ENCODE data around the gene CDK2AP2. TPM values are rescaled to one million over a fixed set of nuclear protein-coding genes. Genes with fewer than 3 reads are reported as not detected.
"Not testable (repeated sequence)": the region's sequence is repeated elsewhere in the genome, so short reads cannot be mapped to it uniquely, and the experiment has no call there.

Gene CDK2AP2
- total and polyA plus RNA-seq, 8 donors: 27.1 to 65.6 (median 38.2) TPM

DNA sequence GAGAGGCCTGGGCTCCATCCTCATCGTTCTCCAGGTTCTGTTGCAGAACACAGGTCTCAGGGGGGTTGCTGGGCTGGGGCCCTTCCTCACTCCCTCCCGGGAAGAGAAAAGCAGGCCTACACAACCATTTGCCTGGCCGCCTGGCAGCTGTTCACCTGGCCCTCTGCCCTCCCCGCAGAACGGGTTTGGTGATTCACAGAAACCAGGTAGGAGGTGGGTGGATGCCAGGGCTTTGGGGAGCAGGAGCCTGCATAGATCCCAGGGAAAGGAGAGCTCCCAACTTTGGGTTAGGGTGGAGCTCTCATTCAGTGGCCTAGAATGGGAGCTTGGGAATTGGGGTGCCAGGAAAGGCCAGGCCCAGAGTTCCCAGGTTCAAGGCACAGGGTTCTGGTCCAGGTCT, 39.9 kb downstream of the CDK2AP2 start:
- peak; percentile 90 to 98 (median 96) for DNase-seq
- 3 to 12% methylated on average over 5 of the region's 5 CpGs for WGBS, 2 donors
- peak; percentile 55 to 71 (median 63) for ATAC-seq
- TF ChIP-seq, protein P1, sequence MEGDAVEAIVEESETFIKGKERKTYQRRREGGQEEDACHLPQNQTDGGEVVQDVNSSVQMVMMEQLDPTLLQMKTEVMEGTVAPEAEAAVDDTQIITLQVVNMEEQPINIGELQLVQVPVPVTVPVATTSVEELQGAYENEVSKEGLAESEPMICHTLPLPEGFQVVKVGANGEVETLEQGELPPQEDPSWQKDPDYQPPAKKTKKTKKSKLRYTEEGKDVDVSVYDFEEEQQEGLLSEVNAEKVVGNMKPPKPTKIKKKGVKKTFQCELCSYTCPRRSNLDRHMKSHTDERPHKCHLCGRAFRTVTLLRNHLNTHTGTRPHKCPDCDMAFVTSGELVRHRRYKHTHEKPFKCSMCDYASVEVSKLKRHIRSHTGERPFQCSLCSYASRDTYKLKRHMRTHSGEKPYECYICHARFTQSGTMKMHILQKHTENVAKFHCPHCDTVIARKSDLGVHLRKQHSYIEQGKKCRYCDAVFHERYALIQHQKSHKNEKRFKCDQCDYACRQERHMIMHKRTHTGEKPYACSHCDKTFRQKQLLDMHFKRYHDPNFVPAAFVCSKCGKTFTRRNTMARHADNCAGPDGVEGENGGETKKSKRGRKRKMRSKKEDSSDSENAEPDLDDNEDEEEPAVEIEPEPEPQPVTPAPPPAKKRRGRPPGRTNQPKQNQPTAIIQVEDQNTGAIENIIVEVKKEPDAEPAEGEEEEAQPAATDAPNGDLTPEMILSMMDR (IDR thresholded peaks at IDR 0.05): no peak
- FAIRE-seq: no peak
- intact Hi-C loops (cut with DNase I): no loop called here
- H3K9me3 ChIP-seq: no peaks in the 10 kb centered on the region
- no peaks in the 10 kb centered on the region for H3K27me3 ChIP-seq
- H3K27ac ChIP-seq: peak overlapping the region; percentile 67 to 89 (median 84)
- no peaks in the 10 kb centered on the region for H3K36me3 ChIP-seq
- H3K4me3 ChIP-seq: peak overlapping the region; percentile 76 to 98 (median 96)
- H3K4me1 ChIP-seq: peaks cover 0 to 23% (median 6%) of the 10 kb centered on the region in 3 donors

DNA sequence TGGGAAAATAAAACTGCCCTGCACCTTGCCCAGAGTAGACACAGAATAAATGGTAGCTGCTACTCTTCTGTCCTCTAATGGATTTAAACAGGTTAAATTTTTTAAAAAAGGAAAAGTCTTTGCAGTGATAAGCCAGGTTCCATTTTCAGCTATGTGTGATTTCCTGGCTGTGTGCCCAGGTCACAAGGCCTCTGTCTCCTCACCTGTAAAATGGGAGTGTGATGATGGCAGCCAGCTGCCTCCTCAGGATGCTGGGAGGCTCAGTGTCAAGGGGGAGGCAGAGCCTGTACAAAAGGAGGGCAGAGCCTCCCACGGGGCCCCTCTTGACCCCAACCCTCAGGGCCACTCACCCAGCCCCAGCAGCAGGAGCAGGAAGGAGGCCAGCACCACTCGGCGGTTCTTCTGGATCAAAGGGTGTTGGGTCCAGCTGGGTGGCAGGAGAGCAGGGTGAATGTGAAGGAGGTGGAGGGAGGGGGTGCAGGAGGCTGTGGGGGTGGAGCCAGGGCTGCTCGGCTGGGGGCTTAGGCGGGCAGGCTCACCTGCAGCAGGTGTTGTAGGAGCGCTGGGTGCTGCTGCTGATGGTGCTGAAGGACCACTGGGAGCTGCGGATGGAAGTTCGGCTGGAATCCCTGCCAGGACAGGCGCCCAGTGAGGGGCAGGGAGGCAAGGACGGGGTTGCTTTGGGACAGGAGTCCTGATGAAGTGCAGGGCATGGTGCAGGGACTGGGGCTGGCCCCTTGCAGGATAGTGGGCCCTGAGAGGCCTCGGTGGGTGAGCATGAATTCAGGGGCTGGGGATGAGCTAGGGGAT, 40.8 kb downstream of the CDK2AP2 start:
- Histone ChIP-seq H3K36me3 (no peaks in the 10 kb centered on the region), H3K27ac (peak overlapping the region in 2 of 4 donors; percentile 84 to 89), H3K4me3 (peak overlapping the region in 3 of 4 donors; percentile 76 to 98 (median 96)), H3K4me1 (peaks cover 0 to 23% (median 6%) of the 10 kb centered on the region in 3 donors), H3K9me3 (no peaks in the 10 kb centered on the region), H3K27me3 (no peaks in the 10 kb centered on the region)
- WGBS, 2 donors: 29 to 36% methylated on average over 11 of the region's 11 CpGs
- intact Hi-C loops (cut with DNase I): no loop called here
- TF ChIP-seq, protein P1 (IDR thresholded peaks at IDR 0.05): no peak
- DNase-seq (peak in 4 of 6 donors; percentile 32 to 79 (median 46)), FAIRE-seq (no peak), ATAC-seq (no peak)

DNA sequence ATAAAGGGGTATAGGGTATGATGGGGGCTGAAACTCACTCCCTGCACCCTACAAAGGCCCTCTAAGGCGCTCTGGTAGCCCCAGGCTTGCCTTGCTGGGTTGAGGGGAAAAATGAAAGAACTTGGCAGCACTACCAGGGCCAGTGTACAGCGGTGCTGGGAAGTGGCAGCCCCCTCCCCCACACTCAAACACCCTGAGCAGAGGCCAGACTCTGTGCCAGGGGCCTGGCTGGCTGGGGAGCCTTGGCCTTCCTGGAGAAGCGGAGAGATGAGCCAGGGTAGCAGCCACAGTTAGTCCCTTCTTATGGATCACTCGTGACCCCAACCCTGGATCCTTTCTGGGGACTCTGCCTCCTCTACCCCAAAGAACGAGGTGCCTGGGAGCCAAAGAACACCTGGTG, 41.6 kb downstream of the CDK2AP2 start:
- intact Hi-C loops (cut with DNase I): no loop called here
- no peak for FAIRE-seq
- peaks cover 0 to 23% (median 6%) of the 10 kb centered on the region in 3 donors for H3K4me1 ChIP-seq
- no peaks in the 10 kb centered on the region for H3K9me3 ChIP-seq
- 74 to 78% methylated on average over 5 of the region's 5 CpGs for WGBS, 2 donors
- TF ChIP-seq, protein P1 (IDR thresholded peaks at IDR 0.05): no peak
- peak in 3 of 6 donors; percentile 37 to 60 (median 52) for DNase-seq
- H3K27me3 ChIP-seq: no peaks in the 10 kb centered on the region
- no peak overlapping the region for H3K4me3 ChIP-seq
- no peak for ATAC-seq
- H3K27ac ChIP-seq: peak overlapping the region in 2 of 4 donors; percentile 30 to 88
- H3K36me3 ChIP-seq: no peaks in the 10 kb centered on the region

DNA sequence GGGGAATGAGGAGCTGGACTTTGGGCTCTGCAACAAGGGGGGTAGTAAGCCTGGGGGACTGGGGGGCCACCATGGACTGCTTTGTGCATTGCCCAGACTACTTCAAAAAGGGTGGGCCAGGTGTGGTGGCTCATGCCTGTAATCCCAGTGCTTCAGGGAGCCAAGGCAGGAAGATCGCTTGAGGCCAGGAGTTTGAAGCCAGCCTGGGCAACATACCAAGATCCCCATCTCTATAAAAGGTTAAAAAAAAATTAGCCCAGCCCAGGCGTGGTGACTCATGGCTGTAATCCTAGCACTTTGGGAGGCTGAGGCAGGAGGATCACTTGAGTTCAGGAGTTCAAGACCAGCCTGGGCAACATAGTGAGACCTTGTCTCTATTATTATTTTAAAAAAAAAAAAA, 42.4 kb downstream of the CDK2AP2 start:
- H3K27ac ChIP-seq: peak overlapping the region; percentile 71 to 88 (median 80)
- peak in 2 of 6 donors; percentile 40 to 41 for DNase-seq
- ATAC-seq; intact Hi-C loops (cut with DNase I); H3K9me3 ChIP-seq; H3K27me3 ChIP-seq; H3K36me3 ChIP-seq; FAIRE-seq: not testable (repeated sequence)
- H3K4me1 ChIP-seq: peaks cover 0 to 23% (median 6%) of the 10 kb centered on the region in 3 donors
- WGBS, 2 donors: 45 to 50% methylated on average over 2 of the region's 2 CpGs
- H3K4me3 ChIP-seq: peak overlapping the region in 3 of 4 donors; percentile 29 to 68 (median 56)

DNA sequence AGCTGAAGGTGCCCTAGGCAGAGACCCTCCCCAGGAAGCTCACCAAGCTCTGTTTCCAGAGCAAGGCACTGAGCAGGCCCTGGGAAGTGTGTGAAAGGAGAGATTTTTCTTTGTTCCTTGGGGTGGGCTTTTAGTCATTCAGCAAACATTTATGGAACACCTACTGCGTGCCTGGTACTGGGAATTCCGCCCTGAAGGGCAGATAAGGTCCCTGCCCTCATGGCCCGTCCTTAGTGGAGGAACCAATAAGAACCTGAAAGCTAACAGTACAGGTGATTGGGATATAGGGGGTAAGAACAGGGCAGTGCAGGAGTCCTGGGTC, 42.8 kb downstream of the CDK2AP2 start:
- Histone ChIP-seq H3K4me1 (peaks cover 0 to 23% (median 6%) of the 10 kb centered on the region in 3 donors), H3K27ac (peak overlapping the region; percentile 71 to 88 (median 80)), H3K9me3 (no peaks in the 10 kb centered on the region), H3K4me3 (peak overlapping the region; percentile 29 to 68 (median 48)), H3K36me3 (no peaks in the 10 kb centered on the region), H3K27me3 (no peaks in the 10 kb centered on the region)
- 21 to 26% methylated on average over 3 of the region's 3 CpGs for WGBS, 2 donors
- intact Hi-C loops (cut with DNase I): no loop called here
- ATAC-seq (no peak), DNase-seq (no peak), FAIRE-seq (no peak)
- TF ChIP-seq, protein P1 (IDR thresholded peaks at IDR 0.05): no peak

Measured in pancreas (tissue), 10 donors.